ENCODE measurements around the gene NOL4L. TPM values are rescaled to one million over a fixed set of nuclear protein-coding genes. Genes with fewer than 3 reads are reported as not detected.
A peak's percentile ranks its signal among the peaks of the same experiment; 100 is the strongest.

NOL4L gene
- total RNA-seq, 1 donor from 2014 or later, result 15.4 TPM

GRCh38 chr20:32526125-32526524 lies 59.0 kb downstream of the NOL4L start:
- DNase-seq (ENCODE audit: low read depth), result no peak

- peak; percentile 66 for DNase-seq (ENCODE audit: low read depth)
These were observed 60.2 kb downstream of the NOL4L start for GRCh38 chr20:32524829-32525501.

- DNase-seq (ENCODE audit: low read depth), result no peak
These were observed 61.4 kb downstream of the NOL4L start for GRCh38 chr20:32523613-32524213.

- DNase-seq (ENCODE audit: low read depth), result no peak
These were observed 62.1 kb downstream of the NOL4L start for GRCh38 chr20:32522776-32523612.

- DNase-seq (ENCODE audit: low read depth), result no peak
These were observed 62.7 kb downstream of the NOL4L start for GRCh38 chr20:32522526-32522775.

- DNase-seq (ENCODE audit: low read depth), result peak; percentile 27
These were observed 63.2 kb downstream of the NOL4L start for GRCh38 chr20:32521780-32522525.

GRCh38 chr20:32520927-32521203 lies 64.3 kb downstream of the NOL4L start:
- DNase-seq (ENCODE audit: low read depth), result no peak

- no peak for DNase-seq (ENCODE audit: low read depth)
These were observed 65.8 kb downstream of the NOL4L start for GRCh38 chr20:32519381-32519730.

- no peak for DNase-seq (ENCODE audit: low read depth)
These were observed 66.3 kb downstream of the NOL4L start for GRCh38 chr20:32518593-32519380.

- DNase-seq (ENCODE audit: low read depth), result no peak
These were observed 67.1 kb downstream of the NOL4L start for GRCh38 chr20:32517914-32518592.

GRCh38 chr20:32517518-32517873 lies 67.6 kb downstream of the NOL4L start:
- no peak for DNase-seq (ENCODE audit: low read depth)

- no peak for DNase-seq (ENCODE audit: low read depth)
These were observed 68.3 kb downstream of the NOL4L start for GRCh38 chr20:32516583-32517517.

GRCh38 chr20:32515631-32516101 lies 69.5 kb downstream of the NOL4L start:
- no peak for DNase-seq (ENCODE audit: low read depth)

- no peak for DNase-seq (ENCODE audit: low read depth)
These were observed 70.4 kb downstream of the NOL4L start for GRCh38 chr20:32514760-32515159.

- DNase-seq (ENCODE audit: low read depth), result no peak
These were observed 71.9 kb downstream of the NOL4L start for GRCh38 chr20:32513031-32513866.

- DNase-seq (ENCODE audit: low read depth), result no peak
These were observed 73.1 kb downstream of the NOL4L start for GRCh38 chr20:32512047-32512385.

GRCh38 chr20:32511358-32512046 lies 73.6 kb downstream of the NOL4L start:
- no peak for DNase-seq (ENCODE audit: low read depth)

- no peak for DNase-seq (ENCODE audit: low read depth)
These were observed 74.4 kb downstream of the NOL4L start for GRCh38 chr20:32510601-32511357.

Data from renal cortical epithelial cell (primary cell).